OCI-LY3 (cell line): ENCODE data around the gene CLTCL1.

ENCODE experiments used
- H2AFZ ChIP-seq: fragments of 200-600, 300-600 bp; shearing (Covaris generic); 2 replicates; pipeline ENCODE4 v1.6.0; 2014; ENCODE audit warnings: antibody characterized with exemption, low read depth, low read length
- H3K27ac ChIP-seq: fragments of 200-600, 300-600 bp; sonication (generic); 2 replicates; pipeline ENCODE4 v1.5.1; 2014; ENCODE audit warnings: mild to moderate bottlenecking, low read length, moderate library complexity, mixed read lengths
- H3K27me3 ChIP-seq: fragments of 200-600, 300-600 bp; sonication (generic); 2 replicates; pipeline ENCODE4 v1.6.1; 2014; ENCODE audit warnings: low read depth, low read length, mixed read lengths
- H3K36me3 ChIP-seq: fragments of 200-600, 300-600 bp; sonication (generic); replicated peaks from 2 replicates; pipeline ENCODE3; 2014; ENCODE audit warnings: low read depth, low read length, mixed read lengths
- H3K4me1 ChIP-seq: fragments of 300-600, 200-600 bp; sonication (generic); 2 replicates; pipeline ENCODE4 v1.6.1; 2014; ENCODE audit warnings: low read length, mixed read lengths
- H3K4me2 ChIP-seq: fragments of 200-600, 300-600 bp; sonication (generic); 2 replicates; pipeline ENCODE4 v1.6.1; 2014; ENCODE audit warnings: low read length, mixed read lengths
- H3K4me3 ChIP-seq: fragments of 300-600, 200-600 bp; sonication (generic); 2 replicates; pipeline ENCODE4 v1.5.1; 2014; ENCODE audit warnings: antibody characterized with exemption, mild to moderate bottlenecking, low read length, moderate library complexity
- H3K79me2 ChIP-seq: fragments of 300-600, 200-600 bp; shearing (Covaris generic); 2 replicates; pipeline ENCODE4 v1.6.1; 2014; ENCODE audit warnings: mild to moderate bottlenecking, low read length, mixed read lengths
- H3K9ac ChIP-seq: fragments of 300-600, 200-600 bp; shearing (Covaris generic); 2 replicates; pipeline ENCODE4 v1.6.0; 2014; ENCODE audit warnings: mild to moderate bottlenecking, low read length, moderate library complexity
- H3K9me3 ChIP-seq: fragments of 200-600, 300-600 bp; shearing (Covaris generic); 2 replicates; pipeline ENCODE4 v1.6.1; 2014; ENCODE audit warnings: low read length, mixed read lengths; ENCODE audit not compliant: insufficient read depth
- H4K20me1 ChIP-seq: fragments of 200-600, 300-600 bp; sonication (generic); 2 replicates; pipeline ENCODE4 v1.6.1; 2016; ENCODE audit warnings: low read length, mixed read lengths; ENCODE audit not compliant: insufficient read depth
- CTCF ChIP-seq: fragments of 200-600, 300-600 bp; sonication (generic); IDR thresholded peaks from 2 replicates; pipeline ENCODE4 v1.5.1; 2014; ENCODE audit warnings: antibody characterized with exemption, low read length, low read depth
- EZH2phosphoT487 ChIP-seq: fragments of 200-600 bp; shearing (Covaris generic); IDR thresholded peaks from 2 replicates; pipeline ENCODE4 v1.6.1; 2018; ENCODE audit warnings: antibody characterized with exemption, mixed run types, low read depth

The CLTCL1 gene

GRCh38 chr22:19136915-19137314, 154.6 kb downstream of the CLTCL1 start:
- H4K20me1 ChIP-seq, result no peaks in the 10 kb centered on the region
- no peaks in the 10 kb centered on the region for H3K4me1 ChIP-seq
- no peaks in the 10 kb centered on the region for H3K9me3 ChIP-seq
- H3K27ac ChIP-seq, result no peak overlapping the region
- H3K27me3 ChIP-seq, result no peaks in the 10 kb centered on the region
- no peaks in the 10 kb centered on the region for H3K79me2 ChIP-seq
- H3K36me3 ChIP-seq, result peaks cover 64% of the 10 kb centered on the region
- H3K9ac ChIP-seq, result no peak overlapping the region
- no peak overlapping the region for H3K4me3 ChIP-seq
- no peak overlapping the region for H3K4me2 ChIP-seq
- no peak for TF ChIP-seq EZH2phosphoT487
- H2AFZ ChIP-seq, result no peak overlapping the region

- Histone ChIP-seq H3K4me3 (no peak overlapping the region), H3K27ac (no peak overlapping the region), H3K27me3 (no peaks in the 10 kb centered on the region), H3K79me2 (no peaks in the 10 kb centered on the region), H3K4me1 (no peaks in the 10 kb centered on the region), H3K4me2 (no peak overlapping the region), H3K36me3 (peaks cover 50% of the 10 kb centered on the region), H2AFZ (no peak overlapping the region), H3K9me3 (no peaks in the 10 kb centered on the region), H3K9ac (no peak overlapping the region), H4K20me1 (no peaks in the 10 kb centered on the region)
- TF ChIP-seq EZH2phosphoT487 (no peak), CTCF (no peak)
Observed at GRCh38 chr22:19134874-19135273, 156.6 kb downstream of the CLTCL1 start.

GRCh38 chr22:19134176-19134831, 157.2 kb downstream of the CLTCL1 start:
- peaks cover 45% of the 10 kb centered on the region for H3K36me3 ChIP-seq
- TF ChIP-seq EZH2phosphoT487, result no peak
- no peak for TF ChIP-seq CTCF
- H3K9ac ChIP-seq, result no peak overlapping the region
- no peaks in the 10 kb centered on the region for H3K9me3 ChIP-seq
- H3K4me2 ChIP-seq, result no peak overlapping the region
- H4K20me1 ChIP-seq, result no peaks in the 10 kb centered on the region
- no peaks in the 10 kb centered on the region for H3K79me2 ChIP-seq
- no peaks in the 10 kb centered on the region for H3K27me3 ChIP-seq
- no peak overlapping the region for H2AFZ ChIP-seq
- no peaks in the 10 kb centered on the region for H3K4me1 ChIP-seq
- H3K4me3 ChIP-seq, result no peak overlapping the region
- H3K27ac ChIP-seq, result no peak overlapping the region

- Histone ChIP-seq H4K20me1 (no peaks in the 10 kb centered on the region), H3K4me2 (no peak overlapping the region), H3K9me3 (no peaks in the 10 kb centered on the region), H3K4me1 (no peaks in the 10 kb centered on the region), H2AFZ (no peak overlapping the region), H3K27ac (no peak overlapping the region), H3K36me3 (peaks cover 38% of the 10 kb centered on the region), H3K79me2 (no peaks in the 10 kb centered on the region), H3K4me3 (no peak overlapping the region), H3K9ac (no peak overlapping the region), H3K27me3 (no peaks in the 10 kb centered on the region)
- TF ChIP-seq EZH2phosphoT487 (no peak), CTCF (no peak)
Observed at GRCh38 chr22:19133561-19133960, 158.0 kb downstream of the CLTCL1 start.
